Myocyte (in vitro differentiated cells): ENCODE data around the gene PROSER1. TPM values are rescaled to one million over a fixed set of nuclear protein-coding genes. Genes with fewer than 3 reads are reported as not detected.
"Not testable (repeated sequence)": the region's sequence is repeated elsewhere in the genome, so short reads cannot be mapped to it uniquely, and the experiment has no call there.

Experiments
- DNase-seq: peaks from one replicate; pipeline ENCODE4 v3.0.0-alpha.2; 2012; ENCODE audit warnings: low read depth
- polyA plus RNA-seq: library from polyadenylated mRNA; unstranded; fragments of >200 nt; gene quantifications from one replicate; pipeline ENCODE4 v1.2.1, GENCODE V29; 2012; ENCODE audit warnings: missing spikeins
- total RNA-seq: library from RNA; depleted of rRNA; stranded (reverse); fragments of >200 nt; gene quantifications from 2 replicates; pipeline ENCODE4 v1.2.3, GENCODE V29; 2014

Gene PROSER1
- total RNA-seq = 10.9 and 16.1 TPM in 2 replicates
- polyA plus RNA-seq = 12.3 TPM

- peak; percentile 97 for DNase-seq
Measured at GRCh38 chr13:39037880-39038568, at the start of gene PROSER1, which contains the start of gene NHLRC3. PROSER1 (minus strand) TSS chr13:39038089; CDS start chr13:39037242, 847 bp downstream. NHLRC3 (plus strand) TSS chr13:39038456; CDS start chr13:39038640, 184 bp downstream.

- not testable (repeated sequence) for DNase-seq
Measured at GRCh38 chr13:39086251-39086945, 48.5 kb upstream of the PROSER1 start.

- DNase-seq = no peak
Measured at GRCh38 chr13:39073983-39074382, 36.1 kb upstream of the PROSER1 start.

- no peak for DNase-seq
Measured at GRCh38 chr13:39072842-39073241, 35.0 kb upstream of the PROSER1 start.

- DNase-seq = peak; percentile 73
Measured at GRCh38 chr13:39062004-39062403, 24.1 kb upstream of the PROSER1 start.

- DNase-seq = no peak
Measured at GRCh38 chr13:39058040-39058439, 20.2 kb upstream of the PROSER1 start.

GRCh38 chr13:39056018-39056417, 18.1 kb upstream of the PROSER1 start:
- DNase-seq = no peak

GRCh38 chr13:39054112-39054511, 16.2 kb upstream of the PROSER1 start:
- DNase-seq = no peak

GRCh38 chr13:39052944-39053343, 15.1 kb upstream of the PROSER1 start:
- no peak for DNase-seq

GRCh38 chr13:39051157-39051556, 13.3 kb upstream of the PROSER1 start:
- DNase-seq = peak; percentile 40

GRCh38 chr13:39049274-39049673, 11.4 kb upstream of the PROSER1 start:
- no peak for DNase-seq

GRCh38 chr13:39048806-39049205, 10.9 kb upstream of the PROSER1 start:
- no peak for DNase-seq

GRCh38 chr13:39047560-39047959, 9.7 kb upstream of the PROSER1 start:
- no peak for DNase-seq

- DNase-seq = no peak
Measured at GRCh38 chr13:39044536-39044935, 6.6 kb upstream of the PROSER1 start.

- no peak for DNase-seq
Measured at GRCh38 chr13:39040206-39040605, 2.3 kb upstream of the PROSER1 start.

GRCh38 chr13:39039041-39039440, 1.2 kb upstream of the PROSER1 start:
- DNase-seq = no peak

GRCh38 chr13:39038569-39039030, 711 bp upstream of the PROSER1 start:
- no peak for DNase-seq

GRCh38 chr13:39037410-39037879, 444 bp downstream of the PROSER1 start:
- no peak for DNase-seq

GRCh38 chr13:39036212-39036611, 1.7 kb downstream of the PROSER1 start:
- DNase-seq = no peak

- DNase-seq = no peak
Measured at GRCh38 chr13:39035799-39036198, 2.1 kb downstream of the PROSER1 start.

- no peak for DNase-seq
Measured at GRCh38 chr13:39035204-39035603, 2.7 kb downstream of the PROSER1 start.

GRCh38 chr13:39034085-39034484, 3.8 kb downstream of the PROSER1 start:
- no peak for DNase-seq
